ENCODE measurements around the gene KLHDC4.

Gene KLHDC4

DNA sequence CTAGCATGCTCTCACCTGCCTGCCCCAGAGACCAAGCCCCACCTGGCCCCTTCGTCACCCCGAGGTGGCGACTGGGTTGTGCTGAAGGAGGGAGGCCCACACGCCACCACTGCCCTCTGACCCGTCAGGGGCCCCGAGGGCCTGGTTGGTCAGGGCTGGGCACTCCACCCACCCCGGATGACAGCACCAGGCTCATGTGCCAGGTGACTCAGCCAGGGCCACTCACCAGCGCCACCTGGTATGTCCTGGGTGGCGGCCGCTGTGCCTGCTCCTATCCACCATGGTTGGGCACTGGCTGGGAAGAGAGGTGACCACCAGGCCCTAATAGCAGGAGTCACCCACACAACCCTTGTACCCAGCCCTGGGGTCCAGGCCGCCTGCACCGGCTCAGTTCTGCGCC is 94.6 kb downstream of the KLHDC4 start:
- no peak overlapping the region for H3K27ac ChIP-seq
- no peak for DNase-seq (ENCODE audit: low read depth, low spot score)

DNA sequence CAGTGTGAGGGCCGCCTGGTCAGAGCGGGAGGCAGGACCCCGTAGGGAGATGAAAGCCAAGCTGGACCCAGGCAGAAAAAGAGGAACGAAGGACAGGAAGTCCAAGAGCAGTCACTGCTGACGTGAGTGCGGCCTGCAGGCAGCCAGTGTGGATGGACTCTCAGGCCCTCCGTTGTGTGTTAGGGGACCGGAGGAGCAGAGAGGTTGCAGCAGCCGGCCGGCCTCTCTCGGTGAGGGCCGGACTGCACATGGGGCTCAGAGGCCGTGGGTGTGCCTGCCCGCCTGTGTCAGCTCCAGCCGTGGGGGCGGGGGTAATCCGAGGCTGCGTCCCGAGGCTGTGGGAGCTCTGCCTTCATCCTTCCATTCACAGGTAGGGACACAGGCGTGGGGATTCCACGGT is 96.1 kb downstream of the KLHDC4 start:
- H3K27ac ChIP-seq: no peak overlapping the region
- no peak for DNase-seq (ENCODE audit: low read depth, low spot score)

DNA sequence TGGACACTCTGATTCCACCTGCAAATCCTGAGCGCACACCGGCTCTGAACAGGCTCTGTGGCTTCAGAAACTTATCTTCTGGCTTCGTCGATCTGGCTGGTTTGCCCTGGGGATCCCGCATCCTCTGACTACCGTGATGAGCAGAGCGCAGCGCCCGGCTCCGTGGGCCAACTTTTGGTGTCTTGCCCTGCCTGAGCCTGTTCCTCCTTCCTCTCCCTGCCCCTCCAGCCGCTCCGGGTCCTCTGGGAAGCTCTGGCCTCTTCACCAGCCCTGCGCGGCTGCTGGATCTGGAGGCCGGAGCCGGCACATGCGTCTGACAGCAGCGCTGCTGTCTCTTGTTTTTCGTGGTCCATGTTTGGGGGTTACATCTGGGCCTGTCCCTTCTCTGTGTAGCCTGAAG is 97.8 kb downstream of the KLHDC4 start:
- no peak overlapping the region for H3K27ac ChIP-seq
- no peak for DNase-seq (ENCODE audit: low read depth, low spot score)

DNA sequence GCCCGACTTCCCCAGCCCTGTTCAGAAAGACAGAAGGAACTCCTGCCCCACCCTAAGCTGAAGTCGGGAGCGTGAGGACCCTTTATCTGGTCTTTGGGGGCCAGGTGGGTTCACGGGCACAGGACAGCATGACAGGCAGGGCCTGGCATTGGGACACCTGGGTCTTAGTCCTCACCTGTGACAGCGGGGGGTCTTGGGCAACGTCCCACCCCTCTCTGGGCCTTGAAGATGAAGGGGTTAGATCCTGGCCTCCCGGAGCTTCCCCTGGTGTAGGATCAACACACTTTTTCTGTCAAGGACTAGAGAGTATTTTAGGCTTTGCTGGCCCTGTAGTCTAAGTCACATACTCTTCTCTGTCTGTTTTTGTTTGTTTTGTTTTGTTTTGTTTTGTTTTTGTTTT is 98.3 kb downstream of the KLHDC4 start:
- DNase-seq (ENCODE audit: low read depth, low spot score): no peak
- no peak overlapping the region for H3K27ac ChIP-seq

DNA sequence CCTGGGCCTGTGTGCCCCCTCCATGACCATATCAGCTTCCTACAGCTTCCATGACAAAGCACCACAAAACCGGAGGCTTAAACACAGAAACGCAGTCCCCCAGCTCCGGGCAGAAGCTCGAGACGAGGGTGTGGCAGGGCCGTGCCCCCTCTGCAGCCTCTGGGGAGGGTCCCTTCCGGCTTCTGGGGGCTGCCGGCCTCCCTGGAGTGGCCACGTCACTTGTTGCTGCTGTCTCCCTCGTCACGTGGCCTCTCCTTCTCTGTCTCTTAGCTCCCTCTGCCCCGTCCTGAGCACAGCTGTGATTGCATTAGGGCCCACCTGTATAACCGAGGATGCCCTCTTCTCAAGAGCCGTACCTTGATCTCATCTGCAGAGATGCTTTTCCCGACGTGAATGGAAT is 98.9 kb downstream of the KLHDC4 start:
- no peak overlapping the region for H3K27ac ChIP-seq
- DNase-seq (ENCODE audit: low read depth, low spot score): no peak

DNA sequence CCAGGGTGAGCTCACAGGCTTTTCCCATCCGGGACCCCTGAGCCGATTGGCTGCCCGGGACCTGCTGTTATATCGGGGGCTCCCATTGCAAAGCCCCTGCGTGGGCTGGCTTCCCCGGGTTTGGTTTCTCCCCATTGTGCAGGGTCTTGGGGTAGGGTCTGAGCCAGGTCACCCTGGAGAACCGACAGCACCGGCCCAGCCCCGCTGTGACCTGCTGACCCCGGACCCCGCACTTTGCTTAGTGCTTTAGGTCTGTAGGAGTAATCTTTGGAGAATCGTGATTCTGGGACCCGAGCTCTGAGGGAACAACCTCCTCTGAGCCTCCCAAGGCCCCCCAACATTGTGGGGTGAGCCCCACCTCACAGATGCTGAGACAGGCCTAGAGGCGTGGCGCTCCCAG is 100.6 kb downstream of the KLHDC4 start:
- no peak for DNase-seq (ENCODE audit: low read depth, low spot score)
- H3K27ac ChIP-seq: no peak overlapping the region

DNA sequence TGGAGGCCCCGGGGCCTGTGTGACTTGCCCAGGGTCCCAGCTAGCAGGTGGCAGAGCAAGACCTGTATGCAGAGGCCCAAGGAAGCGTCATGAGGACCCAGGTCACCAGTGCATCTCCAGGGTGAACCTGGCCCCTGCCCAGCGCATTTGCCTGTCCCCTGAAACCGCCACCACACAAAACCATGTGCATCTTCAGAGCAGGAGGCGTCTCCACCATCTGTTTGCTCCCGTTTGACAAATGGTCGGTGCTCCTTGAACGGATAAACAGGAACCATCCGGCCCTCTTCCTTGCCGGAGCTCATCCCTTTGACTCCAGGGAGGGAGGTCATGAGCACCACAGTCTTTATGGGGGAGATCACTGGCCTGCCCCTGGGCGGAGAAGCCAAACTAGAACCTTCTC is 101.0 kb downstream of the KLHDC4 start:
- no peak for DNase-seq (ENCODE audit: low read depth, low spot score)
- no peak overlapping the region for H3K27ac ChIP-seq

DNA sequence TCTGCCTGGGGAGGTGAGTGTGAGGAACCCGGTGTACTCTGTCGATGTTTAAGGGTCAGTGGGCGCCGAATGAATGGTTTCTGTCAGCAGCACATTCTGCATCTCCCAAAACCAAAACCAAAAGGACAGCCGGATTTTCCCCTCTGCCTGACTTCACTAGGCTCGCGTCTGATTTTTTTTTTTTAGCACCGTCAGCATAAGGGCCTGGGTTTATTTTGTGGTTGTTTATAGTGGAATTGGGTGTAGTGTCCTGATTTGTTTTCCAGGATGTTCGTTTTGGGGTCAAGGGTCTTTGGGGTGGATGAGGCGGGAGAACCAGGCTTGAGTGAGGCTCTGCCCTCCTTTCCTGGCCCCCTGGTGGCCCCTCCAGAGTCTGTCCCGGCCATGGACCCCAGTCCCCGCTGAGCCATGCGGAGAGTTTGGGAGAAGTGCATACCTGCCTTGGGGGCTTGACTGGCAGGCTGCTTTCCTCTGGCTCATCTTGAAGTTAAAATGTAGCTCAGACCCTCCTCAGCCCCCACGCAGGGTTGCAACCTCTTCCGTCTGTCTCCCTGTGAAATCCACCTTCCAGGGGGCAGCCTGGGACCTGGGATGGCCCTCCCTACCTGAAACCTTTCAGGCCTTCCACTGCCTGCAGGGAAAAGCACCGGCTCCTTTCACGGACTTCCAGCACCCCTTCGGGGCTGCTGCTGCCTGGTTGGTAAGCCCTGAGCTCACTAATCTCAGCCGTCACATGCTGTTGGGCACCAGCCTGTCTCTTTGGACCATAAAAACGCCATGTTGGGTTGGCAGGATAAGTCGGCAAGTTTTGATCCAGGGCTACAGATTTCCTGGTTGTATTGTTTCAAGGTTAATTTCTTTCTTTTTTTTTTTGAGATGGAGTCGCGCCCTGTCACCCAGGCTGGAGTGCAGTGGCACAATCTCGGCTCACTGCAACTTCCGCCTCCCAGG is 103.3 kb downstream of the KLHDC4 start:
- no peak overlapping the region for H3K27ac ChIP-seq

DNA sequence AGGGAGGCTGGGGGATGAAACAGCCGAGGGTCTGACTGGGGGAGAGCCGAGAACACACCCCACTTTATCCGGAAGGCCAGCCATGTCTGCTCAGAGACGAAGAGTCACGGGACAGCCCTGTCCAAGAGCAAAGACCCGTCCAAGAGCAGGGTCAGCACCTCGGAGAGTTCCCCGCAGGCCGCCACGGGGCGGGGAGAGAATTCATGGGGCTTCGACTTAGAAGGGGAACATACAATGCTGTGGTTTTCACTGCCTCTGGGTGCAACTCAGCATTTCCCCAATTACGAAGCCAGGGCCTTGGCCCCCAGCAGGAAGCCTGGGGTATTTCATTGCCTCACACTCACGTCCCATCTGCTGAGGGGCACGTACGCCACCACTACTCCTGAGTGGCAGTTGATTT is 104.2 kb downstream of the KLHDC4 start:
- no peak for DNase-seq (ENCODE audit: low read depth, low spot score)
- H3K27ac ChIP-seq: no peak overlapping the region

More for the DNA sequence above, 103.3 kb downstream of the KLHDC4 start:
- DNase-seq (ENCODE audit: low read depth, low spot score): no peak

DNA sequence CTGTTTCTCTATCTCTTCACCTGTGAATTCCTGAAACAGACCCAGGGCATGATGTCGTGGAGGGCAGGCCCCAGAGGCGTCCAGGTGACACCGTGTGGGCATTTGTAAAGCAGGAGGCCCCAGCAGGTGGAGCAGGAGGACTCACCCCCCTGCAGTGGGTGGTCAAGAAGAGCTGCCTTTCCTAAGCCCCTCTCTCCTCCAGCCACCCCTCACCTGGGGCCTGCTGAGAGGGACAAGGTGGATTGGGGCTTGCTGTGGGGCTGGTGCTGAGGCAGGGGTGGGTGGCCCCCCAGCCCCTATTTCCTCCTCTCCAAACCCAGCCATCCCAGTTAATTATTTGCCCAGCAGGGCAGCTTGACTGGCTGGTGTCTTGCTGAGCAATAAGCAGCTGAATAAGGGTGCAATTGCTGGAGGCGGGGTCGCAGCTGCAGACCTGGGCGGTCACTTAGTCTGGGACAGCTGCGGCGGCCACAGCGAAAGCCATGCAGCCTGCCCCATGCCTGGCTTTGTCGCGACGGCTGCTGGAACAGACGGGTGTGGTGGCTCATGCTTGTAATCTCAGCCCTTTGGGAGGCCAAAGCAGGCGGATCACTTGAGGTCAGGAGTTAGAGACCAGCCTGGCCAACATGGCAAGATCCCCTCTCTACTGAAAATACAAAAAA is 107.1 kb downstream of the KLHDC4 start:
- no peak overlapping the region for H3K27ac ChIP-seq
- no peak for DNase-seq (ENCODE audit: low read depth, low spot score)

All from epithelial cell of prostate (primary cell).